Urinary bladder (tissue), 4 donors: ENCODE data around the gene BIRC5. TPM values are rescaled to one million over a fixed set of nuclear protein-coding genes. Genes with fewer than 3 reads are reported as not detected.
"Not testable (repeated sequence)": the region's sequence is repeated elsewhere in the genome, so short reads cannot be mapped to it uniquely, and the experiment has no call there.

Experiments used
- DNase-seq: peaks from one replicate; pipeline ENCODE4 v3.0.0-alpha.2; 2015; ENCODE audit errors: extremely low spot score
- H3K27ac ChIP-seq: one replicate; pipeline ENCODE4 v1.5.1; 2013; ENCODE audit warnings: low read depth, mild to moderate bottlenecking, moderate library complexity
- H3K36me3 ChIP-seq: one replicate; pipeline ENCODE4 v1.6.1; 2013; ENCODE audit warnings: mild to moderate bottlenecking, moderate library complexity; ENCODE audit not compliant: insufficient read depth
- H3K4me1 ChIP-seq: one replicate; pipeline ENCODE4 v1.6.1; 2013; ENCODE audit warnings: mild to moderate bottlenecking, moderate library complexity; ENCODE audit not compliant: insufficient read depth
- H3K4me3 ChIP-seq: one replicate; pipeline ENCODE4 v1.5.1; 2013; ENCODE audit warnings: low read depth, low read length
- WGBS: extraction: QIAGEN DNeasy Blood & Tissue Kit; methylation state at CpG from one replicate; pipeline ENCODE4 v1.1.7; 2013; 5-methylcytosine and 5-hydroxymethylcytosine counted together
- polyA plus RNA-seq: library from polyadenylated mRNA; stranded (reverse); fragments of 200-250 nt; gene quantifications from one replicate; pipeline ENCODE4 v1.2.3, GENCODE V29; 2013
- total RNA-seq: library from RNA; depleted of rRNA; stranded (reverse); fragments of >200 nt; gene quantifications from one replicate; pipeline ENCODE4 v1.2.3, GENCODE V29; 2014
- donor health status: healthy with polysubstance abuse.
- donor health status: healthy.

Gene BIRC5
- total and polyA plus RNA-seq, 2 donors, result 0.49 to 19.7 TPM

GRCh38 chr17:78234261-78234865 lies 20.3 kb downstream of the BIRC5 start:
- no peak overlapping the region for H3K4me3 ChIP-seq
- H3K36me3 ChIP-seq, result no peaks in the 10 kb centered on the region
- H3K4me1 ChIP-seq, result no peaks in the 10 kb centered on the region
- DNase-seq, result no peak
- no peak overlapping the region for H3K27ac ChIP-seq
- WGBS, result 90% methylated on average over 17 of the region's 17 CpGs

GRCh38 chr17:78235022-78235421 lies 21.0 kb downstream of the BIRC5 start:
- not testable (repeated sequence) for H3K27ac ChIP-seq, H3K36me3 ChIP-seq, H3K4me1 ChIP-seq, H3K4me3 ChIP-seq, DNase-seq
- 87% methylated on average over 6 of the region's 6 CpGs for WGBS

- 89% methylated on average over 8 of the region's 8 CpGs for WGBS
- Histone ChIP-seq H3K4me1 (no peaks in the 10 kb centered on the region), H3K36me3 (no peaks in the 10 kb centered on the region), H3K4me3 (no peak overlapping the region), H3K27ac (no peak overlapping the region)
- no peak for DNase-seq
These were observed 21.8 kb downstream of the BIRC5 start for GRCh38 chr17:78235885-78236284.

- DNase-seq, result no peak
- H3K4me1 ChIP-seq, result no peaks in the 10 kb centered on the region
- 95% methylated on average over 20 of the region's 20 CpGs for WGBS
- no peak overlapping the region for H3K4me3 ChIP-seq
- H3K36me3 ChIP-seq, result no peaks in the 10 kb centered on the region
- no peak overlapping the region for H3K27ac ChIP-seq
These were observed 22.5 kb downstream of the BIRC5 start for GRCh38 chr17:78236362-78237127.

GRCh38 chr17:78237401-78238012 lies 23.5 kb downstream of the BIRC5 start:
- WGBS, result 58% methylated on average over 11 of the region's 11 CpGs
- Histone ChIP-seq H3K27ac (no peak overlapping the region), H3K36me3 (no peaks in the 10 kb centered on the region), H3K4me1 (no peaks in the 10 kb centered on the region), H3K4me3 (no peak overlapping the region)
- no peak for DNase-seq

GRCh38 chr17:78238823-78239488 lies 24.9 kb downstream of the BIRC5 start:
- H3K36me3 ChIP-seq, result no peaks in the 10 kb centered on the region
- no peak for DNase-seq
- WGBS, result 89% methylated on average over 20 of the region's 20 CpGs
- no peak overlapping the region for H3K27ac ChIP-seq
- H3K4me1 ChIP-seq, result no peaks in the 10 kb centered on the region
- H3K4me3 ChIP-seq, result no peak overlapping the region

- H3K4me3 ChIP-seq, result no peak overlapping the region
- no peaks in the 10 kb centered on the region for H3K36me3 ChIP-seq
- WGBS, result 93% methylated on average over 9 of the region's 9 CpGs
- H3K27ac ChIP-seq, result no peak overlapping the region
- DNase-seq, result no peak
- no peaks in the 10 kb centered on the region for H3K4me1 ChIP-seq
These were observed 25.5 kb downstream of the BIRC5 start for GRCh38 chr17:78239489-78239931.

- H3K4me1 ChIP-seq, result no peaks in the 10 kb centered on the region
- H3K36me3 ChIP-seq, result no peaks in the 10 kb centered on the region
- no peak overlapping the region for H3K27ac ChIP-seq
- WGBS, result 78% methylated on average over 12 of the region's 12 CpGs
- DNase-seq, result no peak
- H3K4me3 ChIP-seq, result no peak overlapping the region
These were observed 26.1 kb downstream of the BIRC5 start for GRCh38 chr17:78240012-78240655.

GRCh38 chr17:78240839-78241238 lies 26.8 kb downstream of the BIRC5 start:
- H3K4me1 ChIP-seq, result no peaks in the 10 kb centered on the region
- no peaks in the 10 kb centered on the region for H3K36me3 ChIP-seq
- whole genome bisulfite sequencing, result 81% methylated on average over 9 of the region's 9 CpGs
- no peak overlapping the region for H3K27ac ChIP-seq
- no peak for DNase-seq
- H3K4me3 ChIP-seq, result no peak overlapping the region

GRCh38 chr17:78241277-78242023 lies 27.4 kb downstream of the BIRC5 start:
- Histone ChIP-seq H3K4me1 (no peaks in the 10 kb centered on the region), H3K27ac (no peak overlapping the region), H3K4me3 (no peak overlapping the region), H3K36me3 (no peaks in the 10 kb centered on the region)
- DNase-seq, result no peak
- 83% methylated on average over 13 of the region's 13 CpGs for WGBS

- 77% methylated on average over 21 of the region's 21 CpGs for WGBS
- Histone ChIP-seq H3K27ac (no peak overlapping the region), H3K36me3 (no peaks in the 10 kb centered on the region), H3K4me1 (no peaks in the 10 kb centered on the region), H3K4me3 (no peak overlapping the region)
- no peak for DNase-seq
These were observed 28.1 kb downstream of the BIRC5 start for GRCh38 chr17:78242024-78242742.

- no peak overlapping the region for H3K27ac ChIP-seq
- no peak for DNase-seq
- H3K4me3 ChIP-seq, result no peak overlapping the region
- 70% methylated on average over 8 of the region's 8 CpGs for WGBS
- no peaks in the 10 kb centered on the region for H3K4me1 ChIP-seq
- H3K36me3 ChIP-seq, result no peaks in the 10 kb centered on the region
These were observed 33.3 kb downstream of the BIRC5 start for GRCh38 chr17:78247304-78247703.
